H1 (cell line): Measurements from ENCODE around the gene TMPRSS13.

ENCODE experiments used
- CHD7 ChIP-seq: fragments of 300-600 bp; sonication (generic); IDR thresholded peaks from 2 replicates; pipeline ENCODE4 v1.7.1; 2012; ENCODE audit warnings: low read length, moderate library complexity, mild to moderate bottlenecking, inconsistent platforms; ENCODE audit not compliant: insufficient replicate concordance
- POLR2A ChIP-seq, 2 experiments: IDR thresholded peaks; 1 replicate in 1 of 2; 2 replicates in 1 of 2; pipeline ENCODE4 v1.6.1; 2011; ENCODE audit warnings: low read depth in 2 of 2, low read length in 2 of 2, mild to moderate bottlenecking in 2 of 2; ENCODE audit errors: control extremely low read depth in 1 of 2
- POLR2AphosphoS5 ChIP-seq: IDR thresholded peaks from 2 replicates; pipeline ENCODE4 v1.6.1; 2011; ENCODE audit warnings: low read depth, low read length
- SIN3A ChIP-seq, 2 experiments: IDR thresholded peaks in 1 of 2; conservative IDR thresholded peaks in 1 of 2; 2 replicates each; pipeline ENCODE4 v1.6.1; 2011 to 2012; ENCODE audit warnings: low read length in 2 of 2, improper control_type of control experiment in 1 of 2, low read depth in 1 of 2, mild to moderate bottlenecking in 1 of 2
- TF ChIP-seq, protein P1 (sequence below), 3 experiments: IDR thresholded peaks; 1 replicate in 2 of 3; 2 replicates in 1 of 3; pipeline versions ENCODE4 v1.5.1 to v1.6.1; 2011; ENCODE audit warnings: low read length in 3 of 3, mild to moderate bottlenecking in 3 of 3, inconsistent platforms in 2 of 3, low read depth in 1 of 3, moderate library complexity in 1 of 3; ENCODE audit not compliant: insufficient read depth in 1 of 3; ENCODE audit errors: control extremely low read depth in 1 of 3

DNA sequence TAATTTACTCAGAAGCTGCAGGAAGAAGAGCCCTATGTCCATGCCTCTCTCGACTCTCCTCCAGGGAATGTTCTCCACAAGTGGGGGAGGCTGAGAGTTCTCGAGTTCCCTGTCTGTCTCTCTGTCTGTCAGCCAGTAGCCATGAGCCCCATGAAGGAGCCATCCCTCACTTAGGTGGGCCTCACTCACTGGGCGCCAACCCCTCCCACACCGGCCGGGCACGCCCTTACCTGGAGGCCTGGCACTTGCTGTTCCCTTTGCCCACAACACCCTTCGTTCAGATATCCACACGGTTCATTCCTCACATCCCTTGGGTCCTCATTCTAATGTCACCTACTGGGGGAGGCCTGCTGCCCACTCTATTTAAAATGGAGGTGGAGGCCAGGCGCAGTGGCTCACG lies 42.8 kb upstream of the TMPRSS13 start:
- TF ChIP-seq POLR2AphosphoS5, result no peak
- TF ChIP-seq POLR2A (IDR thresholded peaks at IDR 0.05; ENCODE audit: control extremely low read depth in 1 of 2, low read depth in 2 of 2, low read length in 2 of 2), result no peak
- no peak for TF ChIP-seq CHD7
- no peak for TF ChIP-seq SIN3A (conservative IDR thresholded peaks at IDR 0.05 in 1 of 2, IDR thresholded peaks at IDR 0.05 in 1 of 2; ENCODE audit: low read depth in 1 of 2, low read length in 2 of 2)
- TF ChIP-seq, protein P1, sequence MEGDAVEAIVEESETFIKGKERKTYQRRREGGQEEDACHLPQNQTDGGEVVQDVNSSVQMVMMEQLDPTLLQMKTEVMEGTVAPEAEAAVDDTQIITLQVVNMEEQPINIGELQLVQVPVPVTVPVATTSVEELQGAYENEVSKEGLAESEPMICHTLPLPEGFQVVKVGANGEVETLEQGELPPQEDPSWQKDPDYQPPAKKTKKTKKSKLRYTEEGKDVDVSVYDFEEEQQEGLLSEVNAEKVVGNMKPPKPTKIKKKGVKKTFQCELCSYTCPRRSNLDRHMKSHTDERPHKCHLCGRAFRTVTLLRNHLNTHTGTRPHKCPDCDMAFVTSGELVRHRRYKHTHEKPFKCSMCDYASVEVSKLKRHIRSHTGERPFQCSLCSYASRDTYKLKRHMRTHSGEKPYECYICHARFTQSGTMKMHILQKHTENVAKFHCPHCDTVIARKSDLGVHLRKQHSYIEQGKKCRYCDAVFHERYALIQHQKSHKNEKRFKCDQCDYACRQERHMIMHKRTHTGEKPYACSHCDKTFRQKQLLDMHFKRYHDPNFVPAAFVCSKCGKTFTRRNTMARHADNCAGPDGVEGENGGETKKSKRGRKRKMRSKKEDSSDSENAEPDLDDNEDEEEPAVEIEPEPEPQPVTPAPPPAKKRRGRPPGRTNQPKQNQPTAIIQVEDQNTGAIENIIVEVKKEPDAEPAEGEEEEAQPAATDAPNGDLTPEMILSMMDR (IDR thresholded peaks at IDR 0.05; ENCODE audit: control extremely low read depth in 1 of 3, insufficient read depth in 1 of 3, low read depth in 1 of 3, low read length in 3 of 3), result no peak
